Measurements from ENCODE around the gene SHROOM3.

- TF ChIP-seq EZH2 (IDR thresholded peaks at IDR 0.05; ENCODE audit: borderline replicate concordance, low read length) = no peak
- no peak for TF ChIP-seq CTCF (conservative IDR thresholded peaks at IDR 0.05 in 1 of 2, IDR thresholded peaks at IDR 0.05 in 1 of 2; ENCODE audit: extremely low read depth in 1 of 2, insufficient read depth in 1 of 2, low read depth in 1 of 2, low read length in 2 of 2)
Observed at GRCh38 chr4:76831711-76832373, 396.8 kb downstream of the SHROOM3 start.

All from mammary epithelial cell (primary cell).